DMS79 (cell line): Measurements from ENCODE around the gene TRIO.
A peak's percentile ranks its signal among the peaks of the same experiment; 100 is the strongest.

ENCODE experiments used
- DNase-seq: peaks from one replicate; lab custom pipeline; 2025; lab: John Stamatoyannopoulos, UW

Gene TRIO

GRCh38 chr5:14148483-14148882 lies 5.3 kb downstream of the TRIO start:
- no peak for DNase-seq

- no peak for DNase-seq
Measured at GRCh38 chr5:14148890-14149671, 5.9 kb downstream of the TRIO start.

- no peak for DNase-seq
Measured at GRCh38 chr5:14149672-14150274, 6.6 kb downstream of the TRIO start.

GRCh38 chr5:14151416-14151815 lies 8.3 kb downstream of the TRIO start:
- no peak for DNase-seq

GRCh38 chr5:14153071-14153864 lies 10.1 kb downstream of the TRIO start:
- DNase-seq, result no peak

GRCh38 chr5:14153932-14154731 lies 11.0 kb downstream of the TRIO start:
- no peak for DNase-seq

DNA sequence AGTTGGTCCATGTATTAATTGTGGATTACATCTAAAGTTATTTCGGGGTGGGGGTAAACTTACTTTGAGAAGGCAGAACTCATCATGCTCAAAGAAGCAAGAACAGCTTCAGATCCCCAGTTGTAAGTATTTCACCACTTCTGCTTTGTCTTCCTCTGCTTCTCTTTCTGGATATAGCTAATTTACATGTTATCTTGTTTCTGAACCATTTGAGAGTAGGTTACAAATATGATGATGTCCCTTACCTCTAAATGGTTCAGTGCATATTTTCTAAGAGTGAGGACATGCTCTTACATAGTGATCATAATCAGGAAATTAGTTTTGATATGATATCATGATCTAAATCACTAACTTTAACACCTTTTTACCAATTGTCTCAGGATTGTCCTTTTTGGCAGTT lies 11.9 kb downstream of the TRIO start:
- DNase-seq, result no peak

DNA sequence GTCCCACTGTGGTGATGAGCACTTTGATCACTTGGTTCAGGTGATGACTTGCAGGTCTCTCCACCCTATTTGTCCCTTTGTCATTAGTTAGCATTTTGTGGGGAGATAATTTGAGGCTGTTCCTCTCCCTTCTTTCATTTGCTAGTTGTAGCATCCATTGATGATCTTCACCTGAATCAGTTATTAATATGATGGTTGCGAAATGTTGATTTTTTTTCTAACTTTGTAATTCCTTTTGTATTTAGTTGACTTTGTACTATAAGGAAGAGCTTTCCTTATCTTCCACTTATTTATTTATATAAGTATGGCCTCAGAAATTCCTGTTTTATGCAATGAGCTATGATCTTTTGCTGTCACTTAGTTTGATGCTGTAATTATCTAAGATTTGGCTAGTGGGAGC lies 12.6 kb downstream of the TRIO start:
- no peak for DNase-seq

DNA sequence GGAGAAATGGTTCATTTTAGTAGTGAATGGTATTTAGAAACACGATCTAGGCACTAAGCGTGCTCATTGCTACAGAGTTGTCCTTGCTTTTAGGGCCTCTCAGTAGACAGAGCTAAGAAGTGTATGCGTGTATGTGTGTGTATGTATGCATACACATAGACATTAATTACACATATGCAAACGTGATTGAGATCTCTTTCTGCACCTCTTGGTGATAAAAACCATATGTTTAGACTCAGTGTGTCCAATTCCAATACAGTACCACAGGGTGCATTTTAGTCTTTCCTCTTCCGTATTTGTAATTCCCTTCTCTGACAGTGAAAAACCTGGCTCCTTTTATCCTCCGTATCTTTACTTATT lies 13.1 kb downstream of the TRIO start:
- DNase-seq, result no peak

DNA sequence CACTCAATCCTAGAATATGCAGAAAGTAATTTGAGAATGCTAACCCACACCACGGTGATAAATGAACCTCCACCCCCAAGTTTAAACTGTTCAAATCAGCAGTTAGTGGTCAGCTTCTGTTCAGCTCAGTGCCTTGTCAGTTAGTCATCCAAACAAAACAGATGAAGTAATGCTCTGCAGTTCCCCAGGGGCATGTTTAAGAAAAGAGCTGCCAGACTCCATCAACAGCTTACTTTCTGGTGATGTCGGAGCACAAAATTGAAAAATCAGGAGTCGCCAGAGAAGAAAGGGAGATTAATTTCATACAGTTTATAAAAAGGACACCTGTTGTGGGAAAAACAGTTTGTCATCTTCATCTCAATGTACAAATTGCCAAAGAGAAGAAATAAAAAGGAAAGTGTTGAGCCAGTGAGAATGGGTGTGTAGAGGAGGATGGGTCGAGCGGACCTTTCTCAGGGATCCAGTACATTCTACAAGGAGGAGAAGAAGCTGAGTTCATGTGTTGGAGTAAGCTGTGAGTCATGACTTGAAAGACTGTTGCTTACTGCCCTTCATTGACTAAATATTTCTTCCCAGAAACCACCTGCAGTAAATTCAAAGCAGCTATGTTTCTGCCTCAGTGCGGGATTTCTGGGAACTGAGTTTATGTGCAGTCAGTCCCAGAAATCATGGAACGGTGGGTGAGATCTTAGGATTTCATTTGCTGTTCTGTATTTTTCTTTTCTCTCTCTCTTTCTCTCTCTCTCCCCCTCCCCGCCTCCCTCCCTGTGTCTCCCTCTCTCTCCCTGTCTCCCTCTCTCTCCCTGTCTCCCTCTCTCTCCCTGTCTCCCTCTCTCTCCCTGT lies 13.7 kb downstream of the TRIO start:
- peak; percentile 22 for DNase-seq

- no peak for DNase-seq
Measured at GRCh38 chr5:14157493-14157782, 14.3 kb downstream of the TRIO start.

DNA sequence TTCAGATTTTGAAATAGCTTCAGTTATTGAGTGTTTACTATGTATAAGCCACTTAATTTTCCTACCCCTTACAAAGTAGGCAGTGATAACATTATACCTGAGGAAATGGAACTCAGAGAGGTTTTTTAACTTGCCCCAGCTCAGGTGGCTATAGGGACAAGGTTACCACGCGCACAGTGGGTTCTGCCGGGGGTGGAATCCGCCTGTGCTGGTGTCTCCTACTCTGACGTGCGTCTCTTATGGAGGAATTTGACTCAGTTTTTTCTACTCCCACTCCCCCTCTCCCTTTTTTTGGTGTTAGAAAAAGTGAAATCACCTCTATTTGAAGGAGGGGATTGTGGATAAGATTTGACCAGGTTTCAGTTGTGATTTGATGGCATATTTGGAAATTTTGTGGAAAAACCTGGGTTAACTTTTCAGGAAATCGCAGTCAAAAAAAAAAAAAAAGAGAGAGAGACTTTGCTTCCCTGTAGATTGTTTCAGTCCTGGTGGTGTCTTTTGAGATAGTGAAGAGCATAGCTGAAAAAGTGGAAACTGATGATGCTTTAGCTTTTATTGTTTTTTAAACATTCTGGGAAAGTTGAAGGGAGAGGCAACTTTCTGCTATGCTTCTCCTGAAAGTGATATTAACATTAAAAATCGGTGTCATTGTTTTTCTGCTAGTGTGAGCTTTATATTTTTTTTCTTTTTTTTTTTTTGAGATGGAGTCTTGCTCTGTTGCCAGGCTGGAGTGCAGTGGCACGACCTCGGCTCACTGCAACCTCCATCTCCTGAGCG lies 15.9 kb downstream of the TRIO start:
- no peak for DNase-seq

DNA sequence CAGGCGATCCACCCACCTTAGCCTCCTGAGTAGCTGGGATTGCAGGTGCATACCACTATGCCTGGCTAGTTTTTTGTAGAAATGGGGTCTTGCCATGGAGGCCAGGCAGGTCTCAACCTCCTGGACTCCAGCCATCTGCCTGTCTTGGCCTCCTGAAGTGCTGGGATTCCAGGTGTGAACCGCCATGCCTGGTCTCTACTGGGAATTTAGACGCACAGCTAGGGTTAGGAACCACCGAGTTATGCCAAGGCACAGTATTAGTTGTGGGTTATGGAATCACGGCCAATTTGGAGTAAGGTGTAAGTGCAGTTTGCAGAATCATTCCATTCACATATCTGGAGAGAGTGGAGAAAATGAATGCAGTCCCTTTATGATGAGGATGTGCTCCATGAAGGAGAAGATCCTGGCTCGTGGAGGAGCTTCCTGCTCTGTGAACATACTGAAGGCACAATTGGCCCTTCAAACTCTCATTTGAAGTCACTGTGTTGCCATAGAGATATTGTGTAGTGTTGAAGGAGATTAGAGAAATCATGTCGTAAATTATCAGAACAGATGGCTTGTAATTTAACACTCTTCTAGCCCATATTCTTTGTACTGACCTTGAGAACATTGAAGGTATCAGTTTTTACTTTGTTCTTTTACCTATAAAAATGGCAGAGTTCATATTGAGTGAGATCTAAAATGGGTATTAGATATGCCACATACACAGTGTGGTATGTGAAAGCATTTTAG lies 18.8 kb downstream of the TRIO start:
- DNase-seq, result peak; percentile 10

- no peak for DNase-seq
Measured at GRCh38 chr5:14164164-14165163, 21.3 kb downstream of the TRIO start.

DNA sequence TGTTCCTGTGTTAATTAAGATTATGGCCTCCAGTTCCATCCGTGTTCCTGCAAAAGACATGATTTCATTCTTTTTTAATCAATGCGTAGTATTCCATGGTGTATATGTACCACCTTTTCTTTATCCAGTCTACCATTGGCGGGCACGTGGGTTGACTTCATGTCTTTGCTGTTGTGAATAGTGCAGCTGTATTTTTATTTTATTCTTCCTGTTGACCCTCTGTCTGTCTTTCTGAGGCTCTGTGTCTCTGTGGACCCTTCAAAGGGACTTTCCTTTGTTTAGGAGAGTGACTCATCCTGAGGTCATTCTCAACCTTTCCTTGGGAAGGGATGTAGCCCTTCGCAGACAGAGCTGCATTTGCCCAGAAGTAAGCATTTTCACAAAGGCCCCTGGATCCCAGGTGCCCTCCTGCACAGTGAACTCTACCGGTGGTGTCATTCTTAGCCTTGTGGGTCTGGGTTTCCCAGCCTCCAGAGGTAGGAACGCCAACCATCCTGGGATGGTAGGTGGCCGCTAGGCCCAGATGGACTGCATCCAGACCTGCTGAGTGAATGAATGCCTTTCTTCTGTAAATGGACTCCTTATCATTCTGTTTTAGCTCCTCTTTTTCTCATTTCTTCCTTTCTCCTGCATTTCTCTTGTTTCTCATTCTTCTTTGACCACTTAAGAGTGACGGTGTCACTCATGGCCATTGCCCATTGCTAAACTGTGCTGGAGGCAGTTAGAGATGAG lies 22.4 kb downstream of the TRIO start:
- DNase-seq, result no peak

DNA sequence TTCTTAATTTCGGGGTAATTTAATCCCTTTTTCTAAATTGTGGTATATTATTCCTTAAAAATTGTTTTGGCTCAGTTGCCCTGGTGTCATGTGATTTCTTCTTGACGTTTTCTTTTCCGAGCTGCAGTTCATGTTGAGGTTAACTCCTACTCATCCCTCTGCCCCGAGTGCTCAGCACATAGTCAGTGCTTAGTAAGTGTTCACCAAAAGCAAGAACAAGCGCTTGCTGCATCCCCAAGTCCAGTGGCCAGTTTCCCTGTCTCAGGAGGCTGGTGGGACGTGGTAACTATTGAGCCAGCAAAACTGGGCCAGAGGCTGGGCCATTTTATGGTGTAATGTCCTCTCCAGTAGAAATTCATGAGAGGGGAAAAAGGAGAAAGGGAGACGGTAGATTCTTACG lies 23.3 kb downstream of the TRIO start:
- no peak for DNase-seq

DNA sequence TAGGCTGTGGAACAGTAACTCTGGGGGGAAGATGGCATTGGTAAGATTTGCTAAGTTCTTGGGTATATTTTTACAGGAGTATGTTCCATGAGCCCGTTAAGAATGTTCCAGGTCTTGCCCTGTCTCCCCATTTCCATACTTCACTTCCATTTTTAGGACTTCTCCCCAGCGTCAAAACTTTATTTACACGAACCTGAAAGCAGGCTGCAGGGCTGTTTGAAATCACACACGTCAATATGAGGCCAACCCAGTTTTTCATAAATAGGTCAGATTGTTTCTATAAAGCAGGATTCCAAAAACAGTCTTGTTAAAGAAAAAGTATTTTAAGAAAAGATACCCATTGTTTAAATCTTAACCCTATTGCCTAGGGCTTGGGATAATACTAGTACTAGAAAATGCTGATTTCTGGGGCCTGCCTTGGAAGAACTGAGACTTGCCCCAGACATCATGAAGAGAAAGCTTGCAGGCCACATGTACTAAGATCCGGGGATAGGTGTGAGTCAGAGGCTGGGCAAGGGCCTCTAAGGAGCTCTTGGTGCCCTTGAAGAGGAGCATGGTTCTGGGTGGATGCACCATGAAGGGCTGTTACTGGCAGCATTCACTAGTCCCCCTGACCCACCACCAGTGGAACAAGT lies 24.2 kb downstream of the TRIO start:
- peak; percentile 77 for DNase-seq
